Body of pancreas (tissue), 4 donors: ENCODE data around the gene PDHX.

ENCODE experiments used
- CTCF ChIP-seq, 7 experiments: fragments of 450-650 bp in 4 of 7; fragments of 200-600 bp in 3 of 7; sonication (generic) in 3 of 7; IDR thresholded peaks; one replicate each; pipeline ENCODE4 v1.5.1; 2016 to 2019; ENCODE audit warnings: antibody characterized with exemption in 7 of 7
- POLR2A ChIP-seq, 3 donors: fragments of 450-650 bp; IDR thresholded peaks; one replicate each; pipeline ENCODE4 v1.6.1; 2016; ENCODE audit warnings: antibody characterized with exemption in 3 of 3, mild to moderate bottlenecking in 2 of 3

- TF ChIP-seq POLR2A (IDR thresholded peaks at IDR 0.05), result no peak
- TF ChIP-seq CTCF (IDR thresholded peaks at IDR 0.05), result no peak
Measured at GRCh38 chr11:34978236-34979191, 62.1 kb downstream of the PDHX start.
